H9 (cell line): ENCODE data around the gene EPB41L4B. TPM values are rescaled to one million over a fixed set of nuclear protein-coding genes. Genes with fewer than 3 reads are reported as not detected.

Source experiments
- DNase-seq: peaks from one replicate; pipeline ENCODE4 v3.0.0-alpha.2; 2017
- H2AFZ ChIP-seq: one replicate; pipeline ENCODE4 v1.6.1; 2013; ENCODE audit warnings: mild to moderate bottlenecking, low read length, control low read depth, moderate library complexity
- H2AK5ac ChIP-seq: 2 replicates; pipeline ENCODE4 v1.6.1; 2013; ENCODE audit warnings: low read length, control low read depth, mixed read lengths; ENCODE audit not compliant: insufficient read length
- H2BK120ac ChIP-seq: one replicate; pipeline ENCODE4 v1.6.1; 2013; ENCODE audit warnings: low read depth, mild to moderate bottlenecking, low read length, control low read depth, inconsistent platforms; ENCODE audit not compliant: poor library complexity, severe bottlenecking
- H2BK12ac ChIP-seq: 2 replicates; pipeline ENCODE4 v1.6.1; 2013; ENCODE audit warnings: low read length, control low read depth, mixed read lengths, low read depth; ENCODE audit not compliant: insufficient read length
- H2BK15ac ChIP-seq: 2 replicates; pipeline ENCODE4 v1.6.1; 2013; ENCODE audit warnings: low read depth, low read length, control low read depth
- H2BK20ac ChIP-seq: one replicate; pipeline ENCODE4 v1.6.1; 2013; ENCODE audit warnings: low read depth, mild to moderate bottlenecking, low read length, control low read depth, inconsistent platforms; ENCODE audit not compliant: poor library complexity, severe bottlenecking
- H2BK5ac ChIP-seq: 2 replicates; pipeline ENCODE4 v1.6.1; 2013; ENCODE audit warnings: low read length, control low read depth, mixed read lengths; ENCODE audit not compliant: insufficient read length
- H3K14ac ChIP-seq: 2 replicates; pipeline ENCODE4 v1.6.1; 2013; ENCODE audit warnings: low read length, control low read depth; ENCODE audit not compliant: insufficient read depth
- H3K18ac ChIP-seq: 2 replicates; pipeline ENCODE4 v1.6.1; 2013; ENCODE audit warnings: low read depth, mild to moderate bottlenecking, mixed read lengths, low read length, control low read depth; ENCODE audit not compliant: insufficient read length
- H3K23ac ChIP-seq: 2 replicates; pipeline ENCODE4 v1.6.1; 2013; ENCODE audit warnings: low read length, control low read depth, mixed read lengths, low read depth; ENCODE audit not compliant: insufficient read length
- H3K23me2 ChIP-seq: 2 replicates; pipeline ENCODE4 v1.6.1; 2013; ENCODE audit warnings: low read depth, mild to moderate bottlenecking, mixed read lengths, low read length, control low read depth; ENCODE audit not compliant: insufficient read length, poor library complexity, severe bottlenecking
- H3K27ac ChIP-seq: 2 replicates; pipeline ENCODE4 v1.5.1; 2013; ENCODE audit warnings: low read length, control low read depth, mixed read lengths, low read depth; ENCODE audit not compliant: insufficient read length
- H3K27me3 ChIP-seq: 2 replicates; pipeline ENCODE4 v1.6.1; 2013; ENCODE audit warnings: low read length, control low read depth, inconsistent platforms; ENCODE audit not compliant: insufficient read depth
- H3K4ac ChIP-seq: 2 replicates; pipeline ENCODE4 v1.6.1; 2013; ENCODE audit warnings: low read depth, mild to moderate bottlenecking, control low read depth, inconsistent platforms, low read length, moderate library complexity
- H3K4me1 ChIP-seq: 2 replicates; pipeline ENCODE4 v1.6.1; 2013; ENCODE audit warnings: low read length, control low read depth, inconsistent platforms; ENCODE audit not compliant: insufficient read depth
- H3K4me2 ChIP-seq: 2 replicates; pipeline ENCODE4 v1.6.1; 2013; ENCODE audit warnings: low read length, control low read depth, mixed read lengths; ENCODE audit not compliant: insufficient read length, insufficient read depth
- H3K56ac ChIP-seq: 2 replicates; pipeline ENCODE4 v1.6.1; 2013; ENCODE audit warnings: low read depth, mild to moderate bottlenecking, mixed read lengths, low read length, control low read depth; ENCODE audit not compliant: insufficient read length
- H3K79me1 ChIP-seq: 2 replicates; pipeline ENCODE4 v1.6.1; 2013; ENCODE audit warnings: low read depth, mild to moderate bottlenecking, moderate library complexity, low read length, control low read depth, inconsistent platforms; ENCODE audit not compliant: insufficient read depth, poor library complexity, severe bottlenecking
- H3K79me2 ChIP-seq: 2 replicates; pipeline ENCODE4 v1.6.1; 2013; ENCODE audit warnings: low read length, control low read depth, inconsistent platforms; ENCODE audit not compliant: insufficient read depth
- H3K9ac ChIP-seq: 2 replicates; pipeline ENCODE4 v1.6.1; 2013; ENCODE audit warnings: low read length, control low read depth, mixed read lengths; ENCODE audit not compliant: insufficient read length; ENCODE audit errors: extremely low read depth
- H3K9me3 ChIP-seq: one replicate; pipeline ENCODE4 v1.6.1; 2013; ENCODE audit warnings: low read depth, low read length, inconsistent platforms; ENCODE audit not compliant: control insufficient read depth
- H3T11ph ChIP-seq: one replicate; pipeline ENCODE4 v1.6.1; 2013; ENCODE audit warnings: mild to moderate bottlenecking, low read length, control low read depth, inconsistent platforms
- H4K20me1 ChIP-seq: one replicate; pipeline ENCODE4 v1.6.1; 2013; ENCODE audit not compliant: control insufficient read depth, insufficient read length, insufficient read depth
- H4K5ac ChIP-seq: 2 replicates; pipeline ENCODE4 v1.6.1; 2013; ENCODE audit warnings: low read depth, mild to moderate bottlenecking, mixed read lengths, low read length, control low read depth; ENCODE audit not compliant: insufficient read length
- H4K8ac ChIP-seq: replicated peaks from 2 replicates; pipeline ENCODE4 v1.6.1; 2013; ENCODE audit warnings: low read length, control low read depth, mixed read lengths, low read depth; ENCODE audit not compliant: insufficient read length
- H4K91ac ChIP-seq: 2 replicates; pipeline ENCODE4 v1.6.1; 2013; ENCODE audit warnings: low read depth, mild to moderate bottlenecking, moderate library complexity, mixed read lengths, low read length, control low read depth; ENCODE audit not compliant: insufficient read length
- H3K27ac Mint-ChIP-seq, 3 experiments: 2 replicates in 2 of 3; 3 replicates in 1 of 3; pipeline ENCODE4 v1.8.0; 2020 to 2021; ENCODE audit warnings: mixed read lengths in 3 of 3, mild to moderate bottlenecking in 1 of 3, moderate library complexity in 1 of 3
- H3K27me3 Mint-ChIP-seq: 2 replicates; pipeline ENCODE4 v1.8.0; 2021; ENCODE audit warnings: low read depth, mild to moderate bottlenecking, moderate library complexity, mixed read lengths
- H3K36me3 Mint-ChIP-seq, 3 experiments: 2 replicates in 2 of 3; 3 replicates in 1 of 3; pipeline ENCODE4 v1.8.0; 2020 to 2021; ENCODE audit warnings: low read depth in 3 of 3, mixed read lengths in 3 of 3; ENCODE audit not compliant: insufficient read depth in 1 of 3
- H3K4me1 Mint-ChIP-seq, 2 experiments: 2 replicates each; pipeline ENCODE4 v1.8.0; 2020; ENCODE audit warnings: mixed read lengths in 2 of 2
- H3K4me3 Mint-ChIP-seq, 2 experiments: 2 replicates in 1 of 2; 3 replicates in 1 of 2; pipeline ENCODE4 v1.8.0; 2020 to 2021; ENCODE audit warnings: mild to moderate bottlenecking in 2 of 2, mixed read lengths in 2 of 2, moderate library complexity in 1 of 2
- H3K9me3 Mint-ChIP-seq, 2 experiments: 2 replicates in 1 of 2; 3 replicates in 1 of 2; pipeline ENCODE4 v1.8.0; 2020; ENCODE audit warnings: mild to moderate bottlenecking in 2 of 2, mixed read lengths in 2 of 2, moderate library complexity in 1 of 2
- CTCF ChIP-seq: fragments of 200-600 bp; sonication (generic); conservative IDR thresholded peaks from 3 replicates; pipeline ENCODE4 v1.8.0; 2021; ENCODE audit warnings: antibody characterized with exemption, mild to moderate bottlenecking
- WGBS: extraction: QIAGEN DNeasy Blood & Tissue Kit; methylation state at CpG from one replicate; pipeline ENCODE4 v1.1.7; 2013; ENCODE audit warnings: missing lambda C conversion rate, low lambda C conversion rate, mixed read lengths; ENCODE audit not compliant: insufficient read length; ENCODE audit errors: extremely low coverage; 5-methylcytosine and 5-hydroxymethylcytosine counted together
- total RNA-seq: library from RNA; stranded (reverse); gene quantifications from 2 replicates; pipeline ENCODE4 v1.2.1, GENCODE V29; 2021

The EPB41L4B gene
- total RNA-seq, 1 experiment from 2014 or later, result 18.9 TPM

GRCh38 chr9:109323771-109324170 is 2.9 kb upstream of the EPB41L4B start:
- H3K23me2 ChIP-seq, result peaks cover 8% of the 10 kb centered on the region
- no peaks in the 10 kb centered on the region for H4K20me1 ChIP-seq
- H2BK20ac ChIP-seq, result no peak overlapping the region
- H4K5ac ChIP-seq, result no peak overlapping the region
- WGBS, result no CpG with 5 or more reads among the region's 3 CpGs
- H4K8ac ChIP-seq, result no peak overlapping the region
- no peak overlapping the region for H2BK120ac ChIP-seq
- H3K9me3 Mint-ChIP-seq, result no peaks in the 10 kb centered on the region; a peak in 1 of 5 replicates
- no peak overlapping the region for H3K9ac ChIP-seq
- TF ChIP-seq CTCF, result no peak
- H3K4me1 Mint-ChIP-seq, result peaks cover 11 to 12% of the 10 kb centered on the region in 2 experiments
- H4K91ac ChIP-seq, result no peak overlapping the region
- no peak overlapping the region for H2AFZ ChIP-seq
- no peak overlapping the region for H3T11ph ChIP-seq
- H2AK5ac ChIP-seq, result no peak overlapping the region
- no peak overlapping the region for H3K4ac ChIP-seq
- no peak overlapping the region for H3K4me2 ChIP-seq
- no peaks in the 10 kb centered on the region for H3K9me3 ChIP-seq
- H3K27ac Mint-ChIP-seq, result no peak overlapping the region
- no peak overlapping the region for H3K18ac ChIP-seq
- H3K56ac ChIP-seq, result no peak overlapping the region
- H3K79me2 ChIP-seq, result no peaks in the 10 kb centered on the region
- H2BK12ac ChIP-seq, result no peak overlapping the region
- no peak overlapping the region for H3K23ac ChIP-seq
- peaks cover 13% of the 10 kb centered on the region for H3K27me3 Mint-ChIP-seq
- no peaks in the 10 kb centered on the region for H3K27me3 ChIP-seq
- no peaks in the 10 kb centered on the region; the same call in 1 of the 2 replicates for H3K4me1 ChIP-seq
- H3K4me3 Mint-ChIP-seq, result no peak overlapping the region
- no peaks in the 10 kb centered on the region for H3K36me3 Mint-ChIP-seq
- H3K14ac ChIP-seq, result no peak overlapping the region
- no peaks in the 10 kb centered on the region for H3K79me1 ChIP-seq
- no peak overlapping the region for H3K27ac ChIP-seq
- H2BK15ac ChIP-seq, result no peak overlapping the region
- DNase-seq, result no peak
- H2BK5ac ChIP-seq, result no peak overlapping the region
